Measurements from ENCODE around the gene TRIM33.

GRCh38 chr1:114499478-114499877 lies 11.5 kb downstream of the TRIM33 start:
- TF ChIP-seq, protein P1, sequence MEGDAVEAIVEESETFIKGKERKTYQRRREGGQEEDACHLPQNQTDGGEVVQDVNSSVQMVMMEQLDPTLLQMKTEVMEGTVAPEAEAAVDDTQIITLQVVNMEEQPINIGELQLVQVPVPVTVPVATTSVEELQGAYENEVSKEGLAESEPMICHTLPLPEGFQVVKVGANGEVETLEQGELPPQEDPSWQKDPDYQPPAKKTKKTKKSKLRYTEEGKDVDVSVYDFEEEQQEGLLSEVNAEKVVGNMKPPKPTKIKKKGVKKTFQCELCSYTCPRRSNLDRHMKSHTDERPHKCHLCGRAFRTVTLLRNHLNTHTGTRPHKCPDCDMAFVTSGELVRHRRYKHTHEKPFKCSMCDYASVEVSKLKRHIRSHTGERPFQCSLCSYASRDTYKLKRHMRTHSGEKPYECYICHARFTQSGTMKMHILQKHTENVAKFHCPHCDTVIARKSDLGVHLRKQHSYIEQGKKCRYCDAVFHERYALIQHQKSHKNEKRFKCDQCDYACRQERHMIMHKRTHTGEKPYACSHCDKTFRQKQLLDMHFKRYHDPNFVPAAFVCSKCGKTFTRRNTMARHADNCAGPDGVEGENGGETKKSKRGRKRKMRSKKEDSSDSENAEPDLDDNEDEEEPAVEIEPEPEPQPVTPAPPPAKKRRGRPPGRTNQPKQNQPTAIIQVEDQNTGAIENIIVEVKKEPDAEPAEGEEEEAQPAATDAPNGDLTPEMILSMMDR (IDR thresholded peaks at IDR 0.05), result no peak
- TF ChIP-seq POLR2A (IDR thresholded peaks at IDR 0.05), result no peak
